ENCODE measurements around the gene KRTAP10-1.
"Not testable (repeated sequence)": the region's sequence is repeated elsewhere in the genome, so short reads cannot be mapped to it uniquely, and the experiment has no call there.

Gene KRTAP10-1

GRCh38 chr21:44514746-44515358 lies 25.1 kb downstream of the KRTAP10-1 start:
- DNase-seq (ENCODE audit: low read depth) = no peak

GRCh38 chr21:44514218-44514520 lies 25.8 kb downstream of the KRTAP10-1 start:
- no peak for DNase-seq (ENCODE audit: low read depth)

- DNase-seq (ENCODE audit: low read depth) = no peak
These were observed 26.4 kb downstream of the KRTAP10-1 start for GRCh38 chr21:44513389-44514217.

- no peak for DNase-seq (ENCODE audit: low read depth)
These were observed 27.3 kb downstream of the KRTAP10-1 start for GRCh38 chr21:44512496-44513388.

GRCh38 chr21:44511938-44512275 lies 28.1 kb downstream of the KRTAP10-1 start:
- DNase-seq (ENCODE audit: low read depth) = no peak

GRCh38 chr21:44511219-44511937 lies 28.6 kb downstream of the KRTAP10-1 start:
- DNase-seq (ENCODE audit: low read depth) = no peak

GRCh38 chr21:44510508-44511218 lies 29.3 kb downstream of the KRTAP10-1 start:
- DNase-seq (ENCODE audit: low read depth) = peak; percentile 55

- DNase-seq (ENCODE audit: low read depth) = no peak
These were observed 29.9 kb downstream of the KRTAP10-1 start for GRCh38 chr21:44510109-44510507.

GRCh38 chr21:44509539-44509938 lies 30.5 kb downstream of the KRTAP10-1 start:
- no peak for DNase-seq (ENCODE audit: low read depth)

- DNase-seq (ENCODE audit: low read depth) = no peak
These were observed 31.1 kb downstream of the KRTAP10-1 start for GRCh38 chr21:44508711-44509445.

GRCh38 chr21:44508426-44508710 lies 31.6 kb downstream of the KRTAP10-1 start:
- DNase-seq (ENCODE audit: low read depth) = no peak

GRCh38 chr21:44507673-44508425 lies 32.1 kb downstream of the KRTAP10-1 start:
- DNase-seq (ENCODE audit: low read depth) = no peak

GRCh38 chr21:44506279-44507255 lies 33.4 kb downstream of the KRTAP10-1 start:
- no peak for DNase-seq (ENCODE audit: low read depth)

- no peak for DNase-seq (ENCODE audit: low read depth)
These were observed 34.2 kb downstream of the KRTAP10-1 start for GRCh38 chr21:44505673-44506278.

GRCh38 chr21:44503901-44504399 lies 36.0 kb downstream of the KRTAP10-1 start:
- no peak for DNase-seq (ENCODE audit: low read depth)

GRCh38 chr21:44503006-44503889 lies 36.7 kb downstream of the KRTAP10-1 start:
- DNase-seq (ENCODE audit: low read depth) = not testable (repeated sequence)

GRCh38 chr21:44502171-44502958 lies 37.6 kb downstream of the KRTAP10-1 start:
- no peak for DNase-seq (ENCODE audit: low read depth)

Data from T-helper 22 cell (primary cell).